Prostate gland (tissue), 2 donors: ENCODE data around the gene UGT1A6.
"Not testable (repeated sequence)": the region's sequence is repeated elsewhere in the genome, so short reads cannot be mapped to it uniquely, and the experiment has no call there.

Experiments
- POLR2A ChIP-seq: fragments of 450-650 bp; IDR thresholded peaks from one replicate; pipeline ENCODE4 v1.6.1; 2016; ENCODE audit warnings: antibody characterized with exemption, mild to moderate bottlenecking
- POLR2AphosphoS5 ChIP-seq: sonication (generic); formaldehyde crosslinking; IDR thresholded peaks from one replicate; pipeline ENCODE4 v1.6.1; 2017; ENCODE audit warnings: antibody characterized with exemption
- TF ChIP-seq, protein P1 (sequence below), 4 experiments: fragments of 200-600 bp in 2 of 4; fragments of 450-650 bp in 2 of 4; sonication (generic) in 2 of 4; IDR thresholded peaks; 1 replicate in 3 of 4; 2 replicates in 1 of 4; pipeline ENCODE4 v1.5.1; 2016 to 2019; ENCODE audit warnings: antibody characterized with exemption in 4 of 4, mild to moderate bottlenecking in 2 of 4, moderate library complexity in 2 of 4

DNA sequence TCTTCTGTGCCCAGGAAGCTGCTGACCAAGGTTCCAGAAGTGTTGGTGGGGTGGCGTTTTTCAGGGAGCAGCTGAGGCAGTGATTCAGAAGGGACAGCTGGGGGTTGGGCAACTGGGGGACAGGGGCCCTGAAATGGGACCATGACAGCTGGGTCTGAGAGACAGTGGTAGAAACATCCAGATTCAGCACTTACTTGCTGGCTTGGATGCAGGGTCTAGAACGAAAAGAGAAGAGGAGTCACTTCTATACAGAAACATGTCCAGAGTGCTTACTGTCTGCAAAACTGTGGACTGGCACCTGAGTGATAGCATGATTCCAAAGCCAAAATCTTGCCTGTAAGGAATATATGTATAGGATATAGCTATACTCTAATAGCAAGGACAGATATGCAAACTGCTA is 53.1 kb downstream of the UGT1A6 start:
- TF ChIP-seq, protein P1, sequence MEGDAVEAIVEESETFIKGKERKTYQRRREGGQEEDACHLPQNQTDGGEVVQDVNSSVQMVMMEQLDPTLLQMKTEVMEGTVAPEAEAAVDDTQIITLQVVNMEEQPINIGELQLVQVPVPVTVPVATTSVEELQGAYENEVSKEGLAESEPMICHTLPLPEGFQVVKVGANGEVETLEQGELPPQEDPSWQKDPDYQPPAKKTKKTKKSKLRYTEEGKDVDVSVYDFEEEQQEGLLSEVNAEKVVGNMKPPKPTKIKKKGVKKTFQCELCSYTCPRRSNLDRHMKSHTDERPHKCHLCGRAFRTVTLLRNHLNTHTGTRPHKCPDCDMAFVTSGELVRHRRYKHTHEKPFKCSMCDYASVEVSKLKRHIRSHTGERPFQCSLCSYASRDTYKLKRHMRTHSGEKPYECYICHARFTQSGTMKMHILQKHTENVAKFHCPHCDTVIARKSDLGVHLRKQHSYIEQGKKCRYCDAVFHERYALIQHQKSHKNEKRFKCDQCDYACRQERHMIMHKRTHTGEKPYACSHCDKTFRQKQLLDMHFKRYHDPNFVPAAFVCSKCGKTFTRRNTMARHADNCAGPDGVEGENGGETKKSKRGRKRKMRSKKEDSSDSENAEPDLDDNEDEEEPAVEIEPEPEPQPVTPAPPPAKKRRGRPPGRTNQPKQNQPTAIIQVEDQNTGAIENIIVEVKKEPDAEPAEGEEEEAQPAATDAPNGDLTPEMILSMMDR (IDR thresholded peaks at IDR 0.05) = not testable (repeated sequence)
- TF ChIP-seq POLR2A, POLR2AphosphoS5: not testable (repeated sequence)
